Activated CD4-positive, CD25-positive, alpha-beta regulatory T cell treated with anti-CD3 and anti-CD28 coated beads, Interleukin-2, amount 50 U/mL, for 24 hours (primary cell): ENCODE results near the gene P2RX1.
A peak's percentile ranks its signal among the peaks of the same experiment; 100 is the strongest.
"Not testable (repeated sequence)": the region's sequence is repeated elsewhere in the genome, so short reads cannot be mapped to it uniquely, and the experiment has no call there.

Experiments used
- ATAC-seq, 2 donors: fragments of 150-1000 bp; cut with Tn5 transposase; one replicate each; pipeline ENCODE4 v1.10.0; 2021; ENCODE audit warnings: mild to moderate bottlenecking in 1 of 2, moderate library complexity in 1 of 2

Gene P2RX1

DNA sequence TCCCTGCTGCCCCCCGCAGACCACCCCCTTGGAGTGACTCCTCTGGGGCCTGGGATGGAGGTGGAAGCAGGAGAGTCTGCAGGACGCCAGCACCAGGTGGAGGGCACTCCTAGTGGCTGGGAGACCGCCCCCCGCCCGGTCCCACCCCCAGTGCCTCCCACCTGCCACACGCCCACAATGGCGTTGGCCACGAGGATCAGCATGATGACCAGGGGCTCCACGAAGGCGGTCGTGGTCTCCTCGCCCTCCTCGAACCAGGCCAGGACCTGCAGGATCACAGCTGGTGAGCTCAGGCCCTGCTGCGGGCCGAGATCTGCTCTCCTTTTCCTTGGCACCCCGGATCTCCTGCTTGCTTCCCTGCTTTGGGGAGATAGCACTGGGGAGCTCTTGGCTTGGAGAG, 35.2 kb upstream of the P2RX1 start:
- ATAC-seq: no peak

DNA sequence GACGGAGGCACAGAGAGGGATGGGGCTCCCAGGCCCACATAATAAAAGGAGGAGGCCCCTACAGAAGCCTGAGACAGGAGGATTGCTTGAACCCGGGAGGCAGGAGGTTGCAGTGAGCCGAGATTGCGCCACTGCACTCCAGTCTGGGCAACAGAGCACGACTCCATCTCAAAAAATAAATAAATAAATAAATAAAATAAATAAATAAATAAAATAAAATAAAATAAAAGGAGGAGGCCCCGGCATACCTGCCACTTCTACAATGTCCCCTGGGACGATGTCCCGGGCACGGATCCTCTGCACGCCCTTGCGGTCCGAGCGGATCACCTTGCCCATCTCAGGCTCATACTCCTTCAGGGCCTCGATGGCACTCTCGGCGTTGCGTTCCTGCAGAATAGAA, 34.7 kb upstream of the P2RX1 start:
- ATAC-seq: no peak

DNA sequence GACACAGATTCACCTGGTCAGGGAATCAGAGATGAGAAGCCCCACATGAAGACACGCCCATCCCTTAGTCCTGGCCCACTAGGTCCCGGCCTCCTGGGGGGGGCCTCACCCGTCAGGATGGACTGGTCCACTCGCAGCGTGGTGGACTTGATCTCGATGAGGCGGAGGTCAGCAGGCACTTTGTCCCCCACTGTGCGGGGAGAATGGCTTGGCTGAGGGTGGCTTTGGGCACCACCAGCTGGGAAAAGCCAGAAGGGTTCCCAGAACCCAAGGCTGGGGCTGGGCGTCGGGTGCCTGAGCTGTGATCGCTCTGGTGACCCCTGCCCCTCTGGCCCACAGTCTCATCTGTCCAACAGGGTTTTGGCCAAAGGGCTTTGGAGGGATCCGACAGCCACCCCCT, 34.3 kb upstream of the P2RX1 start:
- no peak for ATAC-seq

DNA sequence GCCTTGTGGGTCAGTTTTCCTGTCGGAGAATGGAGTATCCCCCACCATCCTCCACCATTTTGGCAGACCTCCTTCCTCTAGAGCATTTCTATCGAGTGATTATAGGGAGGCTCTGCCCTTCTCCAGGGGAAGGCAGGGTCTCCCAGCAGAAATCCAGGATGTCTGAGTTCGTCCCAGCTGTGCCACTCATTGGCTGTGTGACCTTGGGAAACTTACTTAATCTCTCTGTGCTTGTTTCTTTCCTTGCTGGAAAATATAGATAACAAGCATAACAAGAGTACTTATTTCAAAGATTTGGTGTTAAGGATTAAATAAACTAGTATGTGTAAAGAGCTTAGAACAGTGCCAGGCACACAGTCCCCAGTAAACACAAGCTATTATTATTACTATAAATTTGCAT, 33.2 kb upstream of the P2RX1 start:
- ATAC-seq: no peak

DNA sequence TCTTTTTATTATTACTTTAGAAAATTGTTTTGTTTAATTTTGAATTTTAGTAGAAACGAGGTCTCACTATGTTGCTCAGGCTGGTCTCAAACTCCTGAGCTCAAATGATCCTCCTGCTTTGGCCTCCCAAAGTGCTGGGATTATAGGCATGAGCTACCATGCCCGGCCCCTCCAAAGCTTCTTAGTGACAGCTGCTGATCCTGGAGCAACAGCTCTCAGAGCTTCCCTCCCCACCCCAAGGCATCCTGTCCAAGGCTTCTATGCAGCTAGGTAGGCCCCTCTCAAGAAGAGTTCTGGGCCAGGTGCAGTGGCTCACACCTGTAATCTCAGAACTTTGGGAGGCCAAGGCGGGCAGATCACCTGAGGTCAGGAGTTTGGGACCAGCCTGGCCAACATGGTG, 32.3 kb upstream of the P2RX1 start:
- ATAC-seq: not testable (repeated sequence)

DNA sequence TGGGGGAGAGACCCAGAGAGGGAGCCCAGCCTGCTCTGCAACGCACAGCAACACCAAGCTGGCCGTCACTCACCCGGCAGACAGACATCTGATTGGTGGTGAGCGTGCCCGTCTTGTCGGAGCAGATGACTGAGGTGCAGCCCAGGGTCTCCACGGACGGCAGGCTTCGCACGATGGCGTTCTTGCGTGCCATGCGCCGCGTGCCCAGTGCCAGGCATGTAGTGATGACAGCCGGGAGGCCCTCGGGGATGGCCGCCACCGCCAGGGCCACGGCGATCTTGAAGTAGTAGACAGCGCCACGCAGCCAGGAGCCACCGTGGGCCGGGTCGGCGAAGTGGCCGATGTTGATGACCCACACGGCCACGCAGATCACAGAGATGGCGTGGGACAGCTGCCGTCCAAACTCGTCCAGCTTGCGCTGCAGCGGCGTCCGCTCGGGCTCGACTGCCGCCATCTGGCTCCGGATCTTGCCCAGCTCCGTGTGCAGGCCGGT, 31.1 kb upstream of the P2RX1 start:
- no peak for ATAC-seq

DNA sequence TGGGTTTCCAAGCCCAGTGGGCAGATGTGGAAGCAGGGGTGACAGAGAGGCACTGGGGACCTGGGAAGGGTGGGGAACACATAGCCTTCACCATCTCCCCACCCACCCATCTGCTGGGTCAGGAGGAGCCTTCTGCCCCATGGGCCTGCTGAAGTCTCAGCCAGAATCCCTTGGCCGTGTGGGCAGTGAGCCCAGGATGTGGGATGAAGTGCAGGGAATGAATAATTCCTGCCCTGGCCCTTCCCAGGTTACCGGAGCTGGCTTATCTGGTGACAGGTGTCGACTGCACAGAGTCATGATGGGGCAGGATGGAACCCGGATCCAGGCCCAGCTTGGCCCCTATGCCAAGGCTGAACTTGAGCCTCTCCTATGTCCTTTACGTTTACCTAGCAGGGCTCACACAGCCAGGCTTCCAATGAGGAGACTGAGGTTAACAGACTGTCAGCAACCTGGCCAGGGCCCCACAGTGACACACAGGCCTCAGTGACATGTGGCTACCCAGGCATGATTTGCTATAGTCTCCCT, 30.5 kb upstream of the P2RX1 start:
- no peak for ATAC-seq

DNA sequence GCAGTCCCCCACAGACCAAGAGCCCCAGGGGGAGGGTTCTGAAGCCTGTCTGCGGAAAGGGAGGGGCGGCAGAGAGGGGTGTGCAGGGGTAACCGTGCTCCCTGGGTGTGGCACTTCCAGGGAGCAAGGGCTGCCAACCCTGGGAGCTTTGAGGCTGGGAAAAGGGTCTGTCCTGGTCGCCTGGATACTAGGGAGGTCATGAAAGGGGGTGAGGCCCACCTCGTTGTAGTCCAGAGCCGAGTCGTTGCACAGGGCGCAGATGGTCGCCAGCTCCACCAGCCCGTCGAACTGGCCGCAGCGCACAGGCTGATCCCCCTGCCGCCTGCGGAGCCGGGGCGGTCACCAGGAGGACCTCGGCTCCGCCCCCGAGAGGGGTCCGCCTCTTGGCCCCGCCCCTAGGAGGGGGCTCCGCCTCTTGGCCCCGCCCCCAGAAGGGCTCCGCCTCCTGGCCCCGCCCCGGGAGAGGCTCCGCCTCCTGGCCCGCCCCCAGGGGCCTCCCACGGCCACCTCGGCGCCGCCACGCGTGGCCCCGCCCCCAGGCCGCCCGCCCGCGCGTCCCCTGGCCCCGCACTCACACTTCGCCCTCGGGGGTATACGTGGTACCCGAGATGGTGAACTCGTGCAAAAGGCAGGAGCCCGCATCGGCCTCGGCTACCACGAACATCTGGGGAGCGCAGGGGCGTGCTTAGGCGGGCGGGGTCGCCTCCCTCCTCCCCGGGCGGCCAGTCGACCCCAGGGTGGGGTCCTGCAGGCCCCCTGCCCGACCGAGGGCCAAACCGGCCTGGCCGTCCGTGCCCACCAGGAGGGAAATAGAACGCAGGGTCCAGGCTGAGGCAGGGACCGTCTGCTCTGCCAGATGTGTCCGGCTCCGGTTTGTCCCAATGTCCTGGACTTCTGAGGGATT, 28.5 kb upstream of the P2RX1 start:
- peak; percentile 36 to 53 for ATAC-seq

DNA sequence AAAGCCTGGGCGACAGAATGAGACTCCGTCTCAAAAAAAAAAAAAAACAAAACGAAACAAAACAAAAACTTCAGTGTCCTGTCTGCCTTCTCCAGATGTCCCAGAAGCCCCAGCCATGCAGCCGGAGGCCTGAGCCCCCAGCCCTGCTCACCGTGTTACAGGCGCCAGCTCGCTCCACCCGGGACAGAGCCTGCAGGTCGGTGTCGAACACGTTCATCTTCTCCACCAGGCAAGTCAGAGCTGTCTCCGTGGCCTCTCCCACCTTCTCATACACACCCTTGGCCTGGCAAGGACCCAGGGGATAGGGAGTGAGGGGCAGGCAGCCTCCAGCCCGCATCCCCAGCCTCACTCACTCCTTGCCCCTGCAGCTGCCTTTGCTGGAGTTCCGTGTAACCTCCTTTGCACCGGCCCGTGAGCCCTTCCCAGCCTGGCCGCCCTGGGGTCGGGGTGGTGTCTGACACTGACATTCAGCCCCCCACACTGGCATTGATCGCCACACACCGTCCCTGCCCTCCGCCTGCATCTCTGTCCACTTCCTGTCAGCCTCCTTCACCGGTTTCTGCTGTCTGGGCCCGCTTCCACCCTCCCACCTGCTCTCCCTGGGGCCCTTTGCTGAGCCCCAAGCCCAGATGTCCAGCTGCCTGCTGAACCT, 27.1 kb upstream of the P2RX1 start:
- ATAC-seq: no peak

DNA sequence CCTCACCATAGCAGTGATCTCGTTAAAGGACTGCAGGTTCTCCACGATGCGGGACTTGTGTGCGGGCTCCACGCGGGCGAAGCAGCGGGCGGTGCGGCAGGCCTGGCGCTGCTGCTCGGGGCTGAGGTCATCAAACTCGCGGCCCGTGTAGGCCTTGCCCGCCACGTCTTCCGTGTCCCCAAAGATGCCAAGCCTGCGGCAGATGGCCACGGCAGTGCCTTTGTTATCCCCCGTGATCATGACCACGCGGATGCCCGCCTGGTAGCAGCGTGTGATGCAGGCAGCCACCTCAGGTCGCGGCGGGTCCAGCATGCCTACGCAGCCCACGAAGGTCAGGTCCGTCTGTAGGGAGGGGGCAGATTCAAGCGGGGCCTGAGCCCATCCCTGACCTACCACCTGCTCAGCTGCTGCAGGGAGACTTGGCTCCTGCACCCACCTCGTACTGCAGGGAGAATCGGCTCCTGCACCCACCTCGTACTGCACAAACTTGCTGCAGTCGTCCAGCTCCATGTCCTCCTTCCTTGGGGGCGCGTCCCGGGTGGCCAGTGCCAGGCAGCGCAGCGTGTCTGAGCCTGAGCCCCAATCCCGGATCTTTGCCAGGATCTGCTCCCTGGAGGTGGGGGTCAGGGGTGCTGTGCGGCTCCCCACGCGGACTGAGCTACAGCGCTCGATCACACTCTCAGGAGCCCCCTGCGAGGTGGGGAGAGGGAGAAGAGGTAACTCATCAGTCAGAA, 24.9 kb upstream of the P2RX1 start:
- no peak for ATAC-seq

DNA sequence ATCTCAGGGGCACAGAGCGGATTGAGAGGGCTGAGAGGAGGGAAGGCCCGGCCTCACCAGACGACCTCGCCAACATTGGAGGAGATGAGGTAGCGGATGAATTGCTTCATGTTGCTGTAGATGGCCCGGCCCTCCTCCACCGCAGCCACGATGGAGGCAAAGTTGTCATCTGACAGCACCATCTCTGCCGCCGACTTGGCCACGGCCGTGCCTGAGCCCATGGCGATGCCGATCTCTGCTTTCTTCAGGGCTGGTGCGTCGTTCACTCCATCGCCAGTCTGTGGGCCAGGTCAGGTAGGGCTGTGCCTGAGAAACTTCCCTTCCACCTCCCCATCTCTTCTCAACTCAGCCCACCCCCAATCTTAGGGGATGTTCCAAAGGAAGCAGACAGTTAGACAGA, 21.1 kb upstream of the P2RX1 start:
- no peak for ATAC-seq

DNA sequence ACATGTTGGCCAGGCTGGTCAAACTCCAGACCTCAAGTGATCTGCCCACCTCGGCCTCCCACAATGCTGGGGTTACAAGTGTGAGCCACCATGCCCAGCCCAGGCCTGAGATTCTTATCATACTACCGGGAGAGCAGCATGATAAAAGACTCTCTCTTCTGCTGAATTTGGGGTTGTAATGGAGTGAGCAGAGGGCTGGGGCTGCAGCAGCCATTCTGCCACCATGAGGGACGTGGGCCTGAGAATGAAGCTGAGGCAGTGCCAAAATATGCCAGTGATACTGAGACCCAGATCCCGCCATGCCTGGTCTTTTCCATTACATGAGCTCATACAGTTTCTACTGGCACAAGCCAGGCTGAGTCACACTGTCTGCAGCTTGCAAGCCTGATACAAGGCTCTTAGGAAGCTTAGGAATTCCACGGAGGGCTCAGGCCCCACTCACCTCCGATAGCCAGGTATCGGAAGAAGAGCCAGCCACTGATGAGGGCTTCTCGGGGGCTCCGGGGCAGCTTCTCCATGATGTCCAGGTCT, 19.6 kb upstream of the P2RX1 start:
- ATAC-seq: no peak

DNA sequence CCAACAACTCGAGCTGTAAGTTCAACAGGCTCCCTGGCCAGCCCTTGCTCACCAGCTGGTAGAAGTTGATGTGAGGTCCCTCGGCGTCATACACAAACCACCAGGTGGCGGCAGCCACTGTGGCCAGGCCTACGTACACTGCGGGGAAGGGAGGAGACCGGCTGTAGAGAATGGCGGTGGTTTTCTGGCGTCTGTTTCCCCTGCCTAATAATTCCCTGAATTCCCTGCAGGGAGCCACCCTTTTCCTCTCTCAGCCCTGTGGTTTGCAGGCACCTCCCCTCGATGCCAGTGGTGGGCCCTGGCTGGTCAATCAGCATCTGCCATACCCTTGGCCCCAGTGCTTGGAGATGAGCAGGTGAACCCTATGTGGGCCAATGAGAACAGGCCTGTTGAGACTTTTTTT, 18.9 kb upstream of the P2RX1 start:
- no peak for ATAC-seq

DNA sequence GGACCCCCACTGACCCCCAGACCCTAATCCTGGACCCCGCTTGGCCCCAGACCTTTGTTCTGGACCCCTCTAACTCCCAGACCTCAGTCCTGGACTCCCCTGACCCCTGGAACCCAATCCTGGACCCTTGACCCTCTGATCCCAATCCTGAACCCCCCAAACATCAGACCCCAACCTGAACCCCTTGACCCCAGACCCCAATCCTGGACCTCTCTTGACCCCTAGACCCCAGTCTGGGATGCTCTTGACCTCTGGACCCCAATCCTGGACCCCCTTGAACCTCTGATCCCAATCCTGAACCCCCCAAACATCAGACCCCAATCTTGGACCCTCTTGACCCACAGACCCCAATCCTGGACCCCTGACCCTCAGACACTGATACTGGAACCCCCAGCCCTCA, 13.5 kb upstream of the P2RX1 start:
- no peak for ATAC-seq

DNA sequence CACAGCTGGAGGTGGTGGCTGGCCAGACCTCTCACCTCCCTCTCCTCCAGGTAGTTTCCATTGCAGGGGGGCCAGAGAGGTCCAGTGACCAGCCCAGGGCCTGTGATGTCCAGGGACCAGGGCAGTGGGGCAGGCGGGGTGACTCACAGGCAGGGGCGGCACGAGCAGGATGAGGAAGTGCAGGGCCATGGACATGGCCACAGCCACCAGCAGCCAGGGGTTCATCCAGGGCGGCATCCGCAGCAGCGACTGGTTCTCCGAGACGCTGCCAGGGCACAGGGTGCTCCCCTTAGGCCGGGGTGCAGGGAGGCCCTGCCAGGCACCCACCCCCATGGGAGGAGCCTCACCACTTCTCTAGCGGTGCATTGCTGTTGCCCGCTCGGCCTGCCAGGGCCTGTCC, 12.9 kb upstream of the P2RX1 start:
- no peak for ATAC-seq

DNA sequence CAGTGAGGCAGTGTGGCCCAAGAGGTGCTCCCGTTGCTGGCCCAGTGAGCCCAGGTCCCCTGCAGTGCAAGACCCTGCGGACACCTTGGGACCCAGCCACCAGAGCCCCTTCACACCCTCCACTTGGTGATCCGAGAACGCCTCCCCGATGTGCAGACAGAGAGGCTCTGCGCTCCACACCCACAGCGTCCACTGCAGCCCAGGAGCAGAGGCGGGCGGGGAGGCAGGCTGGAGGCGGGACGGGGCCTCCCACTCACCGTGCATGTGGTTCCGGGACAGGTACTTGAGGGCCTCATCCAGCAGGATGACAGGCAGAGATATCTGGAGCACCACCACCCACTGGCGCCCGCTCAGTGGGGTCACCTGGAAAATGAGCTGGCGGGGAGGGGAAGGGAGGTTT, 12.1 kb upstream of the P2RX1 start:
- ATAC-seq: no peak

DNA sequence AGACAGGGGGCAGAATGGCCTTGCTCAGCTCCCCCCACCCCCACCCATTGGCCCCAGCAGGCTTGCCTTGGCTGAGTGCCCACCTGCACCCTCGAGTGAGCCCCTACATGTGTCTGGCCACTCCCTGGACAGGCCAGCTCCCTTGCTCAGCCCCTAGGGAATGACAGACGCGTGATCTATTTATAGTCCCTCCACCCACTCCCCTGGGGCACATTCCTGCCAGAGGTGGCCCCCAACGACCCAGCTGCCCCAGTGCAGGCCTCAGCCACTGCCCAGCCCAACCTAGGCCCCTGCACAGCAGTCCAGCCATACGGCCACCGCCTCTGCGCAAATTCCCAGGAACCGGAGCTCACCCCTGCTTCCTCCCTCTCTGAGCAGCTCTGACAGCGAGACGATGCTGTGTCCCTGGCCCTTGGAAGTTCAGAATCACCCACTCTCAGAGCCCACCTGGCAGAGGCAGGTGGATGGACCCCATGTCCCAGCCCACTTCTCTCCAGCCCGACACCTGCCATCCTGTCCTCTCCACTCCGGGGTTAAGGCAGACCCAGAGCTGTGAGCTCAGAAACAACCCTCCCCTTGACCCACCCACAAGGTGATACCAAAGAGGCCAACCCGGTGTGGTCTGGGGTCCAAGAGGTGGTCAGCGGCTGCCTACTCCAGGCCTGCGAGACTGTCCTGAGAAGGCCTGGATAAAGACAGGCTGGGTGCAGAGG, 11.5 kb upstream of the P2RX1 start:
- ATAC-seq: no peak

DNA sequence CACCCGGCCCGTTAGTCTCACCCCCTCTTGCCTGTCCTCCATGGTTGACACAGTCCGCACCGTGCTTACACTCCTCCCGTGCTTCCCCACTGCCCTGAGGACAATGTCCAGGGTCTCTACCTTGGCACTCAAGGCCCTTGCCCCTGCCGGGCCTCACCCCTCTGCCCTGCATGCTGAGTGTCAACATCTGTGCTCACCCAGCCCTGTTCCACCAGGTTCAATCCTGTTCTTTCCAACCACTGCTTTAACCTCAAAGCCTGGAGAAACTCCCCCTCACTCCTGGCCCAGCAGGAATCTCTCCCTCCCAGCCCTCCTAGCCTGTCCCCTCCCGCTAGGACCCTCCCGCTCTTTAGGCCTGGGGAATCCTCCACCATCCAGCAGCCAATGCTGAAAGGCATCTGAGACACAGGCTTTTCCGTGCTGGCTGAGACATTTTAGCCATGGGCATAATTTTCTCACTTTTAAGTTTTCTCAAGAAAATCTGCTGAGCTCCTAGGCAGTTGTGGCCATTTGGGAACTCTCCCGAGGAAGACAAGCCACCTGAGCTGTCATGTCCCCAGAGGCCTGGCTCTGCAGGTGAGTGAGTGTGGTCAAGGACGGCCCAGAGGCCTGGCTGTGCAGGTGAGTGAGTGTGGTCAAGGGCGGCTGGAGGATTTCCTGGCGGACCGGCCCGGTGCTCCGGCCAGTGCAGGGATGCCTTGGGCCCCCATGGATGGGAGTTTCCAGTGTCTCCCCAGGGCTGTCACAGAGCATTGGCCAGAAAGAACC, 10.8 kb upstream of the P2RX1 start:
- no peak for ATAC-seq

DNA sequence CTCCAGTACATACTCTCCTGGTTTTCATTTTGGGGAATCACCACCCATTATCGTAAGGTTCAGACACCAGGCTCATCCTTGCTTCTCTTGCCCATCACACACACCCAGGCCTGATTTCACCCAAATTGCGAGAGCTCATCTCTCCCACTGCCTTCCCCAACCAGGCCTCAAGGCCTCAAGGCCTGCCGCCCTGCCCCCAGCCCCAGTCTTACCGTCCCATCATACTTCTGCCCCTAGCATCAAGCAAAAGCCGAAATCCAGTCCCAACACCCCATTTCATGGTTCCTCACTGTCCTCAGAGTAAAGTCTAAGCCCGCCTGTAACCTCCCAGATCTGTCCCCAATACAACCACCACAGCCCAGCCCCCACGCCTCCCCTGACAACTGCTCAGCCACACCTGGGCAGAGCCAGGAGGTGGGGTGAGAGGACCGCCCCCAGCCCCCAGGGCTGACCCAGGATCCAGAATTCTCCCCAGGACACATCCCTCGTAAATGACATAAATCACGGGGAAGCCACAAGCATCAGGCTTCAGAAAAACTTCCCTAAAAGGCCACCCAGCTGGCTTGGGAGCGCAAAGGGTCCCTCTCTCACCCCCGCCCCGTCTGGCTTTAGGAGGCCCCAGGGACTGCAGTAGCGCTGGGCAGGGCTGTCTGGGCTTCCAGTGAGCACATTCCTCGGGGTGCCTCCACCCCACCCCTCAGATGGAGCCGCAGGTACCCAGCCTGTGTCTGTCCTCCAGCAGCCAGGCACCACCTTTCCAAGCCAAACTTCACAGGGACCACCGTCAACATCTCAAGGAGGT, 9.6 kb upstream of the P2RX1 start:
- no peak for ATAC-seq

DNA sequence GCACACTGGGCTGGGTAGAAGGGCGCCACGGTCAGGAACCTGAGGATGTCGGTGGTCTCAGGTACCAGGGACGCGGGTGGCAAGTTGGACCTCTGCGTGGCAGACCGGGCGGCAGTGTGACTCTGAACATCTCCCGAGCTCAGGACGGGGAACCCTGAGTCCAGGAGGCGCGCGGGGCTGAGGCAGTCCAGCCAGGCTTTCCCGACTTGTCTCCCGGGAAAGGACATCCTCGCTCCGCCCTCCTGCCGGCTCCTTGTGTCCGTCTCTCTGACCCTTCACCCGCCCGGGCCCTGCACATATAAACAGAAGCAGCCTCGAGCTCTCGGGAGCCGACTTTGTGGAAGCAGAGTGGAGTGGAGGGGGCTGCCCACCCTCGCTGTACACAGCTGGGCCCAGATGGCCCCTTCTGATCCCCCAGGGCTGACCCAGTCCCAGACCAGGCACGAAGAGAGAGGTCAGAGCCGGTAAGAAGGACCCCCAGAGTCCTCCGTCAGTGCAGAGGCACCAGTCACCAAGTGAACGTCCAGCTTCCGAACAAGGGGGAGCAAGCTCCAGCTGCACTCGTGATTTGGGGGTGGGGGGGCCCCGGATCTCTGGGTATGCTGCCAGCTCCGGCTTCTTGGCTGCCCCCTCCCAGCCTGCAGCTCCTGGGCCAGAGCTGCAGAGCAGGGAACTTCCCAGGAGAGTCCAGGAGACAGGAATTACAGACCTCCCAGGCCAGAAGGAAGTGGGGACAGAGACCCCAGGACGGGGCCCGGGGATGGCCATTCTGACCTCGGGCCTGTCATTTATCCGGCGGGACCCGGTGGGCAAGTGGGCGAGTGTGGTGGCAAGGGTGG, 8.5 kb upstream of the P2RX1 start:
- ATAC-seq: no peak
